ENCODE data around the gene CYP21A2.
A peak's percentile ranks its signal among the peaks of the same experiment; 100 is the strongest.
"Not testable (repeated sequence)": the region's sequence is repeated elsewhere in the genome, so short reads cannot be mapped to it uniquely, and the experiment has no call there.

The CYP21A2 gene

DNA sequence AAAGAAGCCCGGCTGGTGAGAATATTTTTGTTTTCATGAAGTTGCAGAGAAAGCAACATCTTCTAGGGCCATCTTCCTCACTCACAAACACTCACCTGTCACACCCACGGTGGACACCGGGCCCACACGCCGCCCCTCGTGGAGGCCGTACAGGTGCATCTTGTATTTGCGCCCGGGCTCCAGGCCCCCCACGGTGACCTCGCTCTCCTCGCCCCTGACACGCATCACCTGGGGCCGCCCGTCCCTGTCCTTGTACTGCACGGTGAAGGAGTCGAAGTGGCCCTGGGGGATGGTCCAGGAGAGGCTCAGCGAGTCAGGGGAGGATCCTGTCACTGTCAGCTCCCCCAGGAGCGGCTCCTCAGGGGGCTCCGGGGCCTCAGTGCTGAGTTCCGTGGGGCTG lies 17.5 kb downstream of the CYP21A2 start:
- DNase-seq = not testable (repeated sequence)

DNA sequence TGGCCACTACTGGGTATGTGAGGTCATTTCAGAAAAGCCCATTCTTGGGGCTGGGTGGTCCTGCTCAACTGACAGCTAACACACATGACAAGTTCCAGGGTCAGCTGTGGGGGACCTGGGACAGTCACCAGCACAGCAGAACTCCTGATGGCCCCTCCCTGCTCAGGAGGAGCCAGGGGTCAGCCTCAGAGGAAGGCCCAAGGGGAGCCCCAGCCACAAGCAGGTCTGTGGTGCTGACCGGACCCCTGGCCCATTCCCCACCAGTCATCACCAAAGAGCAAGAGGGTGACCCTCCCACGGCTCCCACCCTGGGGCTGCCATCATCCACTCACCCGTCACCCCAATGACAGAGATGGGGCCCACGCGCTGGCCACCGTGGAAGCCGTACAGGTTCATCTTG lies 18.0 kb downstream of the CYP21A2 start:
- no peak for DNase-seq

DNA sequence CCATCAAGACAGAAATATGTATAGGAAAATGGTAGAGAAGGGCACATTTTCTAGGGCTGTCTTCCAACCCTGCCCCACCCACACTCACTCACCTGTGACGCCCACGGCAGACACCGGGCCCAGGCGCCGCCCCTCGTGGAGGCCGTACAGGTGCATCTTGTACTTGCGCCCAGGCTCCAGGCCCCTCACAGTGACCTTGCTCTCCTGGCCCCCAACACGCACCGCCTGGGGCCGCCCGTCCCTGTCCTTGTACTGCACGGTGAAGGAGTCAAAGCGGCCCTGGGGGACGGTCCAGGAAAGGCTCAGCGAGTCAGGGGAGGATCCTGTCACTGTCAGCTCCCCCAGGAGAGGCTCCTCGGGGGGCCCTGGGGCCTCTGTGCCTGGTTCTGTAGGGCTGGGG lies 19.8 kb downstream of the CYP21A2 start:
- no peak for DNase-seq

DNA sequence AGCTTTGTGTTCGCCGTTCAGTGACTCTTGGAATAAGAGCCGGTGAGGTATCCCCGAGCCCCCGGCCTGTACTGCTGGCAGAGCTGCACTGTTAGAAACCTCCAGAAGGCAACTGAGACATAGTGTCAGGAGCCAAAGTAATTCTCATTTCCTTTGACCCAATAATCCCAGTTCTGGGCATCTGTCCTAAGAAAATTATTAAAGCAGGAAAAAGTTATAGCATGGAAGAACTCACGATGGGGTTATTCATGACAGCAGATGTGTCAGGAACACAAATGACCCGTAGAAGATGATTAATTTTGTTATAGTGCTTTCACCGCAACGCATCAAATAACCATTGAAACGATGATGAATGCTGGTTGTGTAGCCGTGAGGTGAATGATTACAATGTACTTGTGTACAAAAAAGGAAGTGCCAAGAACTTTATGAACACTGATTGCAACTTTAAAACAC lies 20.3 kb downstream of the CYP21A2 start:
- no peak for DNase-seq

DNA sequence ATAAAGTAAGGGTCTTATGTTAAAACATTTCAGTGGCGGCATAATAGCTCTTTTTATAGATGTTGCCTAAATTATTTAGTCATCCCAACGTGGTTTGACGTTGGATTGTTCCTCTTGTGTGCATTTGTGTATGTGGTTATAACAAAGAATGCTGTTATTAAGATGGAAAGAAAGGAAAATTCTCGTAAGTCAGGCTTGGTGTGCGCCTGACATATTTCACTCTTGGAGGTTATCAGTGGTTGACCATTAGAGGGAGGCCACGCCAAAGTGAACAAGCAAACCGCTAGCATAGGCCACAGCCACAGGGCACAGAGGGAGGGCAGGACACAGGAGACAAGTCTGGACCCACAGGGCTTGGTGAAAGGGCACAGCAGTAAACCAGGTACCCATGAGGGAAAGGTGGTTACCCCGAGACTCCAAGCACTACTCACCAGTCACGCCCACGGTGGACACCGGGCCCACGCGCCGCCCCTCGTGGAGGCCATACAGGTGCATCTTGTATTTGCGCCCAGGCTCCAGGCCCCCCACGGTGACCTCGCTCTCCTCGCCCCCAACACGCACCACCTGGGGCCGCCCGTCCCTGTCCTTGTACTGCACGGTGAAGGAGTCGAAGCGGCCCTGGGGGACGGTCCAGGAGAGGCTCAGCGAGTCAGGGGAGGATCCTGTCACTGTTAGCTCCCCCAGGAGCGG lies 22.9 kb downstream of the CYP21A2 start:
- no peak for DNase-seq

DNA sequence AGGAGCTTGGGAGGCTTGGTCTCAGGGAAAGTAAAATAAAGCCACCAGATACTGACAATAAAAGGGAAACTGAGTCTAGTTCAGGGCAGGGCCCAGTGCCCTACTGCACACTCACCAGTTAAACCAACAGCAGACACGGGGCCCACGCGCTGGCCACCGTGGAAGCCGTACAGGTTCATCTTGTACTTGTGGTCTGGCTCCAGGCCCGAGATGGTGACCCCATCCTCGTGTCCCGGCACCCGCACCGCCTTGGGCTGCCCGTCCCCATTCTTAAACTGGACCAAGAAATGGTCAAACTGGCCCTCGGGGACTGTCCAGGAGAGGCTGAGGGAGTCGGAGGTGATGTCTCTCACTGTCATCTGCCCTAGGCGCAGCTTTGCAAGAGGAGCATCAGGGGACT lies 26.5 kb downstream of the CYP21A2 start:
- DNase-seq = no peak

DNA sequence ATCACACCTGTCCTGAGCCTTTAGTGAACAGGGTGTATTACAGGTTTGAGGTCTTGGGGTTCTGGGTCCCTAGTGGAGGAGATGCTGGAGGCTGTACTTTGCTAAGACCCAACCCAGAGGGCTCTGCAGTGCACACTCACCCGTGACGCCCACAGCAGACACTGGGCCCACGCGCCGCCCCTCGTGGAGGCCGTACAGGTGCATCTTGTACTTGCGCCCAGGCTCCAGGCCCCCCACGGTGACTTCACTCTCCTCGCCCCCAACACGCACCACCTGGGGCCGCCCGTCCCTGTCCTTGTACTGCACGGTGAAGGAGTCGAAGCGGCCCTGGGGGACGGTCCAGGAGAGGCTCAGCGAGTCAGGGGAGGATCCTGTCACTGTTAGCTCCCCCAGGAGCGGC lies 29.3 kb downstream of the CYP21A2 start:
- DNase-seq = not testable (repeated sequence)

DNA sequence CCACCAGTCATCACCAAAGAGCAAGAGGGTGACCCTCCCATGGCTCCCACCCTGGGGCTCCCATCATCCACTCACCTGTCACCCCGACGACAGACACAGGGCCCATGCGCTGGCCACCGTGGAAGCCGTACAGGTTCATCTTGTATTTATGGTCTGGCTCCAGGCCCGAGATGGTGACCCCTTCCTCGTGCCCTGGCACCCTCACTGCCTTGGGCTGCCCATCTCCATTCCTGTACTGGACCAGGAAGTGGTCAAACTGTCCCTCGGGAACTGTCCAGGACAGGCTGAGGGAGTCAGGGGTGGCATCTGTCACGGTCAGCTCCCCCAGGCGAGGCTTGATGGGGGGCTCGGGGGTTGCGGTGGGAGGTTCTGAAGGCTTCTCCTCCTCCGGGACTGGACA lies 30.1 kb downstream of the CYP21A2 start:
- not testable (repeated sequence) for DNase-seq

DNA sequence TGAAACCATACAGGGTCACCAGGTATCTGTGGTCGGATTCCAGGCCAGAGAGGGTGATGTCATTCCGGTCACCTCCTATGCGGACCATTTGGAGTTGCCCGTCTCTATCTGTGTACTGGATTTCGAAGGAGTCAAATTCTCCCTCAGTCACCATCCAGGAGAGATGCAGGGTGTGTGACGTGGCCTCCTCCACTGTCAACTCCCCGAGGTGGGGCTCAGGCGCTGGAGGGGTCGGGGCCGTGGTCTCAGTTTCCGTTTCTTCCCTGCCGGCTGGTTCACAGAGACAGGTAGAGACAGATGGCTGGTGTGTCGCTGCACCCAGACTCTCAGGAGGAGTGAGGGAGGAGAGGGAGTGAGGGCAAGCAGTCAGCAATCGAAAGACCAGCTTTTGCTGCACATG lies 30.7 kb downstream of the CYP21A2 start:
- no peak for DNase-seq

DNA sequence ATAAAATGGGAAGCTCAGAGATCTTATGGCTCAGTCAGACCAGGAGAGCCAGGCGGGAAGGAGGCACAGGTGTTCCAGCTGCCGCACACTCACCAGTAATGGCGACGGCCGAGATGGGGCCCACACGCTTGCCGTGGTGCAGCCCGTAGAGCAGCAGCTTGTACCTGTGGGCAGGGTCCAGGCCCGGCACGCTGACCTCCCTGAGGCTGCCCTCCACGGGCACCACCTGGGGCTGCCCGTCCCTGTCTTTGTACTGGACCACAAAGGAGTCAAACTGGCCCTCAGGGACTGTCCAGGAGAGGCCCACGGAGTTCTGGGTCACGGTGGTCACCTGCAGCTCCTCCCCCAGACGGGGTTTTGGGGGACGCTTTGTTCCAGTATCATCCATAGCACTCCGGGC lies 31.2 kb downstream of the CYP21A2 start:
- no peak for DNase-seq

DNA sequence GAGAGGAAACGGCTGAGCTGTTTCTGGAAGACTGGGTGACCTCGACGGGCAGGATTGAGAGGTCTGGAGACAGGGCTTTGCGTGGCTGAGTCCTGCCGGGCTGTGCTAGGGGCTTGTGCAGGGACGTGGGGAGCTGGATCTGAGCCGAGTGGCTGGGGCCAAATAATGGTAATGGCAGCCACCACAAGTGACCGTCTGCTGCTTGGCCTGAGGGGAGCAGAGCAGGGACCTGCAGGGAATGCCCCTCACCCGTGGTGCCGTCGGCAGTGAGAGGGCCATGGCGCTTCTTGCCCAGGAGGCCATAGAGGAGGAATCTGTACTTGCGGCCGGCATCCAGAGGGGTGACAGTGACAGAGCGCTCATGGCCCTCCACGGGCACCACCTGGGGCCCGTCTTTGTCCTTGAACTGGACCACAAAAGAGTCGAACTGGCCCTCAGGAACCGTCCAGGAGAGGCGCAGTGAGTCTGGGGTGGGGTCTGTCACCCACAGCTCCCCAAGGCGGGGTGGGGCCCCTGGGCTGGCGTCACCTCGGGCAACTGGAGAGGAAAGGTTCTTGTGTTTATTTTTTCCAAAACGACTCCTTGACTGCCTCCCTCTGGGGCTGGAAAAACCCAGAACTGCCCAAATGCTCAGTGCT lies 31.8 kb downstream of the CYP21A2 start:
- DNase-seq = no peak

DNA sequence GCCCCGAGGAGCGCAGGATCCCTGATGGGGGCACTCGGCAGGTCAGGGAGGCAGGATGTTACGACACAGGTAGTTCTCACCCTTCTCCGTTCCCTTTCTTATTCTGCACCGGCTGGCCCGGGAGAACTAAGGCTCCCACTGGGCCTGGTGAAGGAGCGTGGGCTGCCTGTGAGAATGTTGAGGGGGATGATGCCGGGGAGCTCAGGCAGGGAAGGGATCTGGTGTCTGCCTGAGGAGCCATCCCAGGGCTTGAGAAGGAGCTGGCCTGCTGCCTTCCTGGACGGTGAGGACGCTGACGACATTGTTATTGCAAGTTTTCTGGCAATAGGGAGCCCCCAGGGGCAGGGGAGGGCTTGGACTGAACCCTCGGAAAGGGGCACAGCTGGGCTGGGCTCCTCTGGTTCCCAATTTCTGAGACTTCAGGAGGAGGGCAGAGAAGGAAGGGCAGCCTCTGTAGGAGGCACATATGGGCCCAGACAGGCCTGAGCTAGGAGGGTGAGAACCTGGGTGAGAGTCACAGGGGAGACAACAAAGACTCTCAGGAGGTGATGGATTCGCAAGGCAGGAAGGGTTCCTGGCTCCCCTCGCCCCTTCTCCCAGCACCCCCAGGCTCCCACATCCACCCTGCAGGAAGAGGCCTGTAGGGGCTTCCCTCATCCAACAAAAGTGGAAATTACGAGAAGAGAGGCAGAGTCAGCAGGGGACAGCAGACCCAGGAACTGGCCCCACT lies 32.8 kb downstream of the CYP21A2 start:
- DNase-seq = no peak

DNA sequence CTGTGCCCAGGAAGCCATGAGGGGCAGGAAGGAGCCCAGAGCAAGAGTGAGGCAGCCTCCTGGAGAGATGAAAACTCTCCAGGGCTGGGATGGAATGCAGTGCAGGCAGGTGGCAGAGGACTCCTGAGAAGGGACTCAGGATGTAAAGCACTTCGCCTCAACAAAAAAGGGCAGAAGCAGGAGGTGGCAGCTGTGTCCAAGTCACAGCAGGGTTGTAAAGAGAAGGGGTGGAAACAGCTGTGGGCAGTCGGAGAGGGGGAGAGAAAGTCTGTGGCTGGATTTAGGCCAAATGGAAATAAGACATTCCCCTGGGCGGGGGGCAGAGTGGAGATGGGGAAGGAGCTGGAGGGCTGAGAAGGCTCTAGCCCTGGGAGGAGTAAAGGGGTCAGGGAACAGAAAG lies 34.9 kb downstream of the CYP21A2 start:
- no peak for DNase-seq

DNA sequence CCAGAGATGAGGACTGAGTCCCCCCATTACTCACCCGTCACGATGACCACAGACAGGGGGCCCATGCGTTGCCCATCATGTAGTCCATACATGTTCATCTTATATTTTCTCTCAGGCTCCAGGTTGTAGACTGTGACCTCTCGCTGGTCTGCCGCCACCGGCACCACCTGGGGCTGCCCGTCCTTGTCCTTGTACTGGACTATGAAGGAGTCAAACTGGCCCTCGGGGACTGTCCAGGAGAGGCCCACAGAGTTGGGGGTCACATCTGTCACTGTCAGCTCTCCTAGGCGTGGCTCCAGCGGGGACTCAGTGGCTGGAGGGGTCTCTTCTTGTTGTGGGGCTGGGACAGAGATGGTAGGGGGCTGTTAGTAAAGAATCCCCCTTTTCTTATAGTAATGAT lies 35.4 kb downstream of the CYP21A2 start:
- DNase-seq = no peak

DNA sequence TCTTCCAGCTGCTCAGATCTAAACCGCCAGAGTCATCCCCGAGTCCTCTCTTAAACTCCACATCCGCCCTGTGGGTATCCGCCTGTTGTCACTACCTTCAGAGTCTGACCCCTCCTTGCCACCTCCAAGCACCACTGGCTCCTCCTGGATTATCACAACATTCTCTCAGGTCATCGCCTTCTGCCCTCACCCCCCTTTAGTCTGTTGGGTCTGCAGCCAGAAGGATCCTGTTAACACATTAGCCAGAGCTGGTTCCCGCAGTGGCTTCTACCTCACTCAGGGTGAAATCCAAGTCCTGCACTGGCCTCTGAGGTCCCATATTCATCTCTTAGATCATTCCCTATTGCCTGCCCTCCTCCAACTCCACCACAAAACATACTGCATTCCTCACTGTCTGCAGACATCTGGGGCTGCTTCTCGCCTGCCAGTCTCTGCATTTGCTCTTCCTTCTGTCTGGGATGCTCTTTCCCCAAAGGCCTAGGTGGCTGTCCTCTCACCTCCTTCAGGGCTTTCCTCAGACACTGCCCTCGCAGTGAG lies 36.8 kb downstream of the CYP21A2 start:
- no peak for DNase-seq

DNA sequence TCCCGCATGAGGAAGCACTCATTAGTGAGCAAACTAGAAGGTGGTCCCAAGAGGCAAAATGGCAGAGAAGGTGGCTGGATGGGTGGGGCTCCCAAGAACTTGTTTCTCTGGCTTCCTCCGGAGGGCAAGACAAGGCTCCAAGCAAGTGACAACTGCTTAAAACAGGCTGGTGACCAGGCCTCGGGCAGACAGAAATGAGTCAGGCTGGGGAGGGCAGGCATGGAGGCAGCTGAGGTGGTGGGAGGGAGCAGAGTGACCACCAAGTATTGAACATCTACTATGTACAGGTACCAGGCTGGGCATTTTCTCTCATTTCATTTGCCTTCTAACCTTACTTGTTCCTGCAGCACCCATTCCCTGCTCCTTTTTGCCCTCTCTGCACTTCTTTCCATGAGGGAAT lies 37.6 kb downstream of the CYP21A2 start:
- no peak for DNase-seq

DNA sequence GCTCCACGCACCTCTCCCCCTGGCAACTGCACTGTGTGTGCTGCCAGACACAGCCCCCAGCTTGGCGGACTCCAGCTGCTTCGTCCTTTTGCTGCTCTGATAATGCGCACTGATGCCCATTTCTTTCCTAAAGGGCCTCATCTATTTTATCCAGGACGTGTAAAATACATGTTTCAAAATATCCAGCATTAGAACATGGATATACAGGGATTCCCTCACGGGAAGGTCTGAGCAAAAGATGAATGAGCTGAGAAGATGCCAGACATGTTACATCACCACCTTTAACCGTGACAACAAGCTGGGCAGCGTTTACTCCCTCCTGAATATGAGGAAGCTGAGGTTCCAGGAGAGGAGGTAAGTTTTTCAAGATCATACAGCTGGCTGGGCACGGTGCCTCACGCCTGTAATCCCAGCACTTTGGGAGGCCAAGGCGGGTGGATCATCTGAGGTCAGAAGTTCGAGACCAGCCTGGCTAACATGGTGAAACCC lies 38.1 kb downstream of the CYP21A2 start:
- no peak for DNase-seq

DNA sequence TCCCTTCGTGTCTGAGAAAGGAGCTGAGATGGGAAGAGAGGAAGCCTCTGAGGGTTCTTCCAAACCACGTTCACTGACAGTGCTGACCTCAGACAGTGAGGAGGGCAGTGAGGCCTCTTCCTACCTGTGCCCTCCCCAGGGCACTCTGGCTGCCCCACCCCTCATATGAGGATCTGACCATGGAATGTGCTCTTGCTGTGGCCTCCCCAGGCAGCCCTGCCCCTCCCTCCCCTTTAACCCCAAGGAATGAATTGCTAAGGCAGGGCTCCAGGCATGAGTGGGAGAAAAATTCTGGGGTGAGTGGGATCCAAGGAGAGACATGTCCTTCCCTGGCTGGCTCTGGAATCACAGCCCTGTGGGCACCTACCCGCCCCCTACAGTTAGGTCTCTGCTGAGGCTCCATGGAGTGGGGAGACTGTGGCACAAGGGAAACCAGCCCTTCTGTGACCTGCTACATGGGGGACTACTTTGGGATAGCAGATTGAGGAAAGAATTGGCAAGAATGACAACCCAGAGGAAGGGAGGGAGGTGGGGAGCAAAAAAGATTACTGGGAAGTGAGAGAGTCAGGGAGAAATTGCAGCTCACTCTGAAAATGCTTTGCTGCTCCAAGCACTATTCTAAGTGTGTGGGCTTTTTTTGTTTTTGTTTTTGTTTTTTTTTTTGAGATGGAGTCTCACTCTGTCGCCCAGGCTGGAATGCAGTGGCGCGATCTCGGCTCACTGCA lies 41.5 kb downstream of the CYP21A2 start:
- DNase-seq = no peak

DNA sequence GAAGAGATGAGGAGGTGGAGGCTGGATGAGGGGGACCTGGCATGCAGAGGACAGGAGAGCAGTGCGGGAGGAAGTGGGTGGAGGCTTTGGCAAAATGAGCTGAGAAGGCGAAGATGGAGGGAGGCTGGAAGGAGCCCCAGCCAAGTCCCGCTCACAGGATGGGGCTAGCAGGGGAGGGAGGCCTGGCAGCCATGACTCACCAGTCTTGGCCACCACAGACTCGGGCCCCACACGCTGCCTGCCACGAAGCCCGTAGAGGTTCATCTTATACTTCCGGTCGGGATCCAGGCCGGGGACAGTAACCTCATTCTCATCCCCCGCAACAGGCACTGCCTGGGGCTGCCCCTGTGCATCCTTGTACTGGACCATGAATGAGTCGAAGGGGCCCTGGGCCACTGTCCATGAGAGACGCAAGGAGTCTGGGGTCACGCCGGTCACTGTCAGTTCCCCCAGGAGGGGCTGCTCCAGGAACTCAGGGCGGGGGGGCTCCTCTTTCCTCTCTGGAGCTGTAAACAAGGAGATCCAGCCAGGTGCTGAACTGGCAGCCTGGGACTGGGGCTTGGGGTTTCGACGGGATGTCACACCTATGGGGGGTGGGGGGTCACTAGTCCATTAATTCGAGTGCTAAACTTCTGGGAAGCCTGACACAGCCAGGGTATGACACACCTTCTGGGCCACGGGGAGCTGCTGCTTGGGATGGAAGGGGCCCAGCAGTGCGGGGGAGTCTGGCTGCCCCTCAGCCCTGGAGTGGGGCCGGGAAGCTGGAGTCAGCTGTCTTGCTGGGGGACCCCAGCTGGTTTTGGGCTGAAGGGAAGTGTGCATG lies 43.2 kb downstream of the CYP21A2 start:
- DNase-seq = peak; percentile 68

DNA sequence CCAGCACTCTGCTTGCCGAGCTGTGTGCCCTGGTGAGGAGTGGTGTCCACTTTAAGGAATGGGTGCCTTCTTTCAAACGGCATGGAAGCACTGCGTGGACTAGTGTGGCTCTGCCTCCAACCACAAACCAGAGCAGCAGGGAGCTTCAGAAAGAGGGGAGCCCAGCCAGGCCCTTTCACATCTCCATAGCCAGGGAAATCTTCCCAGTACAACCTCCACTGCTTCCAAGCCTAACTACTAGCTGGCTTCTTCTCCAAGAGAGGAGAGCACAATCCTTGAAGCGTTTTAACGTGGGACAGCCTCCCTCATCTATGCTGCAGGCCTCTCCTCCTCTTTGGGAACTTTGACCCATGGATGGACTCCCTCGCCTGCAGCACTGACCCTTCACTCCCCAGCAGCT lies 44.3 kb downstream of the CYP21A2 start:
- DNase-seq = no peak

DNA sequence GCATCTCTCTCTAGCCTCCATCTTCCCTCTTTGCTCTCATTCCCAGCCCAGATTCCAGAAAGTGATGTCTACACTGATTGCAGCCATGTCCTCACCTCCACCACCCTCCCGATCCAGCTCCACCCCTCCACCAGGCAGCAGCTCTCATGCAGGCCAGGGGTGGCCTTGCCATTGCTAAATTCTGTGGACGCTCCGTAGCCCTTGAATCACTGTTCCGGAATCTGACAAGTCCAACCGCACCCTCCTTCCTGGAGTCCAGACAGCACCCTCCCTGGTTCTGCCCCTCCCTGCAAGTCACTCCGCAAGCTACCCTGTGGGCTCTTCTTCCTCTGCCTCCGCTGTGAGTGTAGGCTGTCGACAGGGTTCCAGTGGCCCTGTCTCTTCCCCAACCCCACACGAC lies 44.7 kb downstream of the CYP21A2 start:
- no peak for DNase-seq
